Body of pancreas (tissue), 4 donors: ENCODE data around the gene CXorf51B. TPM values are rescaled to one million over a fixed set of nuclear protein-coding genes. Genes with fewer than 3 reads are reported as not detected.
"Not testable (repeated sequence)": the region's sequence is repeated elsewhere in the genome, so short reads cannot be mapped to it uniquely, and the experiment has no call there.

ENCODE experiments used
- ATAC-seq: fragments of 150-250 bp; one replicate; pipeline ENCODE4 v1.9.1; 2016
- DNase-seq, 4 donors: peaks; one replicate each; pipeline ENCODE4 v3.0.0-alpha.2; 2019
- H3K27ac ChIP-seq, 4 donors: fragments of 200-600 bp; sonication (generic); 1 replicate in 3 of 4; 2 replicates in 1 of 4; pipeline versions ENCODE4 v1.5.1 to v1.6.1; 2016 to 2019; ENCODE audit warnings: mild to moderate bottlenecking in 1 of 4, mixed read lengths in 1 of 4, moderate library complexity in 1 of 4
- H3K27me3 ChIP-seq, 2 donors: fragments of 200-600 bp; sonication (generic); one replicate each; pipeline ENCODE4 v1.6.0; 2016; ENCODE audit warnings: mild to moderate bottlenecking in 1 of 2
- H3K36me3 ChIP-seq, 2 donors: fragments of 200-600 bp; sonication (generic); replicated peaks in 1 of 2; 2 replicates each; pipeline ENCODE4 v1.5.1; 2016; ENCODE audit warnings: low read depth in 2 of 2; ENCODE audit not compliant: insufficient read depth in 1 of 2
- H3K4me1 ChIP-seq: fragments of 200-600 bp; sonication (generic); one replicate; pipeline ENCODE4 v1.6.0; 2016
- H3K4me3 ChIP-seq, 2 donors: fragments of 200-600 bp; sonication (generic); 1 replicate in 1 of 2; 2 replicates in 1 of 2; pipeline ENCODE4 v1.5.1; 2016 to 2019
- H3K9me3 ChIP-seq, 3 donors: fragments of 200-600 bp; sonication (generic); 1 replicate in 2 of 3; 2 replicates in 1 of 3; pipeline ENCODE4 v1.5.1; 2016
- POLR2A ChIP-seq, 3 donors: fragments of 450-650 bp; IDR thresholded peaks; one replicate each; pipeline ENCODE4 v1.6.1; 2016; ENCODE audit warnings: antibody characterized with exemption in 3 of 3, mild to moderate bottlenecking in 2 of 3
- WGBS, 2 donors: methylation state at CpG; one replicate each; pipeline ENCODE4 v1.1.5; 2017; 5-methylcytosine and 5-hydroxymethylcytosine counted together
- intact Hi-C: fragments of 100-400 bp; cut with DNase I; formaldehyde crosslinking; loops from one replicate; pipeline ENCODE4 v1.15.1; 2023
- total RNA-seq, 2 donors: library from RNA; depleted of rRNA; stranded (reverse); fragments of >200 nt; gene quantifications; one replicate each; pipeline ENCODE4 v1.1.0, GENCODE V29; 2016
- TF ChIP-seq, protein P1 (sequence below), 7 experiments: fragments of 450-650 bp in 4 of 7; fragments of 200-600 bp in 3 of 7; sonication (generic) in 3 of 7; IDR thresholded peaks; one replicate each; pipeline ENCODE4 v1.5.1; 2016 to 2019; ENCODE audit warnings: antibody characterized with exemption in 7 of 7

Gene CXorf51B
- total RNA-seq, result not detected

DNA sequence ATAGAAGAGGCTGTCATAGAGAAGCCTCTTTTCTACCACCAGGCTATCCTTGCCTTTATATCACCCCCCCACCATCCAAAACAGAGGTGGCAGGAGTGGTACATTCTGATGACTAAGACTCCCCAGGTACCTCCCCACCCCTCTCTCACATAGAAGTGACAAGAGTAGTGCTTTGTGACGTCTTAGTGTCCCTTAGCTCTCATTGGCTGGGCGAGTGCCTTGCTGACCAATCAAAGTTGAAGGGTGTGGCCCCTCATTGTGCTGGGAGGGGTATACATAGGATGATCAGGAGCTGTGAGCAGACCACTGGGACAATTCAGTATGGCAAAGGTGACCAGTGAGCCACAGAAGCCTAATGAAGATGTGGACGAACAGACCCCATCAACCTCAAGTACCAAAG is at the start of gene CXorf51B:
TSS of gene CXorf51B (plus strand) at position 301 of the 400 bp plus-strand sequence. CDS start at position 322, 21 bp downstream.
- H3K27me3 ChIP-seq, H3K4me1 ChIP-seq, DNase-seq, H3K27ac ChIP-seq, H3K4me3 ChIP-seq, intact Hi-C loops, H3K9me3 ChIP-seq, ATAC-seq, H3K36me3 ChIP-seq: not testable (repeated sequence)
- WGBS, 2 donors, result no CpG with 5 or more reads among the region's 3 CpGs

DNA sequence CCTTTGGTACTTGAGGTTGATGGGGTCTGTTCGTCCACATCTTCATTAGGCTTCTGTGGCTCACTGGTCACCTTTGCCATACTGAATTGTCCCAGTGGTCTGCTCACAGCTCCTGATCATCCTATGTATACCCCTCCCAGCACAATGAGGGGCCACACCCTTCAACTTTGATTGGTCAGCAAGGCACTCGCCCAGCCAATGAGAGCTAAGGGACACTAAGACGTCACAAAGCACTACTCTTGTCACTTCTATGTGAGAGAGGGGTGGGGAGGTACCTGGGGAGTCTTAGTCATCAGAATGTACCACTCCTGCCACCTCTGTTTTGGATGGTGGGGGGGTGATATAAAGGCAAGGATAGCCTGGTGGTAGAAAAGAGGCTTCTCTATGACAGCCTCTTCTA is 5.1 kb downstream of the CXorf51B start, which contains the start of gene CXorf51A:
TSS of gene CXorf51A (minus strand) at position 101 of the 400 bp plus-strand sequence. CDS start at position 80, 21 bp downstream.
- H3K4me3 ChIP-seq, intact Hi-C loops, H3K27me3 ChIP-seq, H3K4me1 ChIP-seq, H3K36me3 ChIP-seq, ATAC-seq, H3K27ac ChIP-seq, DNase-seq, H3K9me3 ChIP-seq: not testable (repeated sequence)
- no CpG with 5 or more reads among the region's 3 CpGs for WGBS, 2 donors

DNA sequence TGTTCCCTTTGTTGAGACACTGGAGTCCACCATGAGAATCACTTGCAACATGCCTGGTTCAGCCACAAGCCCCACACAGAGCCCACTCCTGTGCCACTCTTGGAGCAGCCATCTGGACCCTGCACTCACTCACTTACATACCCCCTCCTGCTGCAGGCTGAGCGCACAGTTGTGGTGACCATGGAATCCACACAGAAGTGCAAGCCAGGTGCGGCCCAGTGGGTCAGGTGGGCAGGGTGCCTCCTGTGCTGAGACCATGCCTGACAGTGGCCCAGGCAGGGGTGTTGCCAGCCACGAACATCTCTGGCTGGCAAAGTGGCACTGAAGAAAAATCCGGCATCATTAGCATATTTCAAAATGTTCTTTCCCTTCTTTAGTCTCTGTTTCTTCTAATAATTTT is 22.4 kb downstream of the CXorf51B start:
- H3K9me3 ChIP-seq, result no peaks in the 10 kb centered on the region
- H3K36me3 ChIP-seq, result no peaks in the 10 kb centered on the region
- no peak for TF ChIP-seq POLR2A (IDR thresholded peaks at IDR 0.05)
- TF ChIP-seq, protein P1, sequence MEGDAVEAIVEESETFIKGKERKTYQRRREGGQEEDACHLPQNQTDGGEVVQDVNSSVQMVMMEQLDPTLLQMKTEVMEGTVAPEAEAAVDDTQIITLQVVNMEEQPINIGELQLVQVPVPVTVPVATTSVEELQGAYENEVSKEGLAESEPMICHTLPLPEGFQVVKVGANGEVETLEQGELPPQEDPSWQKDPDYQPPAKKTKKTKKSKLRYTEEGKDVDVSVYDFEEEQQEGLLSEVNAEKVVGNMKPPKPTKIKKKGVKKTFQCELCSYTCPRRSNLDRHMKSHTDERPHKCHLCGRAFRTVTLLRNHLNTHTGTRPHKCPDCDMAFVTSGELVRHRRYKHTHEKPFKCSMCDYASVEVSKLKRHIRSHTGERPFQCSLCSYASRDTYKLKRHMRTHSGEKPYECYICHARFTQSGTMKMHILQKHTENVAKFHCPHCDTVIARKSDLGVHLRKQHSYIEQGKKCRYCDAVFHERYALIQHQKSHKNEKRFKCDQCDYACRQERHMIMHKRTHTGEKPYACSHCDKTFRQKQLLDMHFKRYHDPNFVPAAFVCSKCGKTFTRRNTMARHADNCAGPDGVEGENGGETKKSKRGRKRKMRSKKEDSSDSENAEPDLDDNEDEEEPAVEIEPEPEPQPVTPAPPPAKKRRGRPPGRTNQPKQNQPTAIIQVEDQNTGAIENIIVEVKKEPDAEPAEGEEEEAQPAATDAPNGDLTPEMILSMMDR (IDR thresholded peaks at IDR 0.05), result no peak
- no peaks in the 10 kb centered on the region for H3K27me3 ChIP-seq
- no peak overlapping the region for H3K27ac ChIP-seq
- DNase-seq, result no peak
- WGBS, 2 donors, result 88 to 100% methylated on average over 2 to 4 of the region's 4 CpGs
- ATAC-seq, result no peak
- no peak overlapping the region for H3K4me3 ChIP-seq
- intact Hi-C loops, result no loop called here
- no peaks in the 10 kb centered on the region for H3K4me1 ChIP-seq

DNA sequence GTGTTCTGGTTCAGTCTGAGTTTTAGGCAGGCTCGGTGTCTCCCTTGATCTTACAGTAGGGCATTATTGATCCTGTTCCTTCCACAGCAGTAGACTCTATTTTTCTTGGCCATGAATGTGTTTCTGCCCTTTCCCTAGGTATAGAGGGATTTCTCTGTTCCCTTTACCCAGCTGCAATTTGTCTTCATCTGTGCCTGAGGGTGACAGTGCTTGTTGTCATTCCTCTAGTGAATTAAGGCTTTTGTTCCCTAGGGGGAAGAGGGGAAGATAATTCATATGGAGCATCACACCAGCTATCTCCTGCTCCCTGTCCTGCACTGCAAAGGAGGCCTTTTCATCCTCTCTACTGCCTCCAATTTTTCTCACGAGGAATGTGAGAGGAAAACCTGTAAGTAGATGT is 44.7 kb downstream of the CXorf51B start:
- ATAC-seq, result no peak
- intact Hi-C loops, result no loop called here
- no peak for DNase-seq
- WGBS, 2 donors, result 36 to 40% methylated on average over 2 of the region's 2 CpGs
- no peaks in the 10 kb centered on the region for H3K27me3 ChIP-seq
- no peaks in the 10 kb centered on the region for H3K4me1 ChIP-seq
- no peak overlapping the region for H3K27ac ChIP-seq
- no peak overlapping the region for H3K4me3 ChIP-seq
- H3K9me3 ChIP-seq, result no peaks in the 10 kb centered on the region
- no peaks in the 10 kb centered on the region for H3K36me3 ChIP-seq
- TF ChIP-seq, protein P1 (IDR thresholded peaks at IDR 0.05), result no peak
- no peak for TF ChIP-seq POLR2A (IDR thresholded peaks at IDR 0.05)

Other genes with a start within 250 kb of the CXorf51B start
- not detected for gene CXorf51A, start 5.0 kb downstream of the CXorf51B start, total RNA-seq